GM18868 (cell line): ENCODE data around the gene FARP1.
"Not testable (repeated sequence)": the region's sequence is repeated elsewhere in the genome, so short reads cannot be mapped to it uniquely, and the experiment has no call there.

ENCODE experiments used
- ATAC-seq: cut with Tn5 transposase; IDR thresholded peaks from one replicate; pipeline ENCODE4 v1.9.1; 2021; ENCODE audit warnings: mild to moderate bottlenecking, moderate library complexity; ENCODE audit not compliant: unreplicated experiment

Gene FARP1

DNA sequence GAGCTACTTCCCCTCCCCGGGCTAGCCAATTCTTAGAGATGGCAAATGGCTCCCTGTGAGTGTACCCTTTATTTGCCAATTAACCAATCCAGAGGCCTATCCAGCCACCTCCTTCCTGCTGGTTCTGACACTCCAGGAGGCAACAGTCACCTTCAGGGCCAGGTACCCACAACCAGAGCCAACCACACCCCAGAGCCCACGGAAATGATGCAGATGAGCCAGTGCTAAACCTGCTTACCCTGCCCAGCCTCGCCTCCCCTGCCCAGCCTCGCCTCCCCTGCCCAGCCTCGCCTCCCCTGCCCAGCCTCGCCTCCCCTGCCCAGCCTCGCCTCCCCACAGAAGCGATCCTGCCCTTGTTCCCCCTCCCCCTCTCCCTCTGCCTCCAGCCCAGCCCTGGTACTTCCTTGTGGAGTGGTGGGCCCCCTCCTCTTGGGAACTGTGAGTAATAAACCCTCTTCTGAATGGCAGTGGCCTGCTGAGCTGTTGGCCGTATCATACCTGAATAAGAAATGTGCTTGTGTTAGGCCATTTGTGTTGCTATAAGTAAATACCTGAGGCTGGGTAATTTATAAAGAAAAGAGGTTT lies 207.9 kb downstream of the FARP1 start:
- ATAC-seq = no peak

DNA sequence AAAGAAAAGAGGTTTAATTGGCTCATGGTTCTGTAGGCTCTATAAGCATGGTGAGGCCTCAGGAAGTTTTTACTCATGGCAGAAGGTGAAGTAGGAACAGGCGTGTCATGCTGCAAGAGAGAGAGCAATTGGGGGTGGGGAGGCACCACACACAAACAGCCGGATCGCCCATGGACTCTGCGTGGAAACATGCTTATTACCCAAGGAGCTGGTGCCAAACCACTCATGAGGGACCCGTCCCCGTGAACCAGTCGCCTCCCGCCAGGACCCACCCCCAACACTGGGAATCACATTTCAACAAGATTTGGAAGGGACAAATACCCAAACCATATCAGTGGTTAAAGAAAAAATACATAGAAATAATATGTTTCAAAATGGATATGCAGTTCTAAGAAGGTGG lies 208.7 kb downstream of the FARP1 start:
- ATAC-seq = no peak

DNA sequence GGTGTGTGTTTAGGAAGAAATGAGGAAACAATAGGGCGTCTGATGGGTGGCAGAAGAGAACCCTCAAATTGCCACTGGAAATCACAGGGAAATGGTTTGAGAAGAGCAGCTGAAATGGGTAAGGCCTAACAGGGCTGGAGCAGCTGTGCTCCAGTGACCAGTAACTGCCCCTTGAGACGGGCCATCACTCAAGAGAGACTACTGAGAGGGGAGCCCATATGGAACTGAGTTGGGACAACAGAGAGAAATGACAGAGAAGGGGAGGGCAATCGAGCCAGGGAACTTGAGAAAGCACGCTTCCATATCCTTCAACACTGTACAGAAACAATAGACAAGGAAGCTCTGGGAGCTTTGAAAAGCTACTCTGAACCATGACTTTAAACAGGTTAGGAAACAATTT lies 209.3 kb downstream of the FARP1 start:
- ATAC-seq = no peak

DNA sequence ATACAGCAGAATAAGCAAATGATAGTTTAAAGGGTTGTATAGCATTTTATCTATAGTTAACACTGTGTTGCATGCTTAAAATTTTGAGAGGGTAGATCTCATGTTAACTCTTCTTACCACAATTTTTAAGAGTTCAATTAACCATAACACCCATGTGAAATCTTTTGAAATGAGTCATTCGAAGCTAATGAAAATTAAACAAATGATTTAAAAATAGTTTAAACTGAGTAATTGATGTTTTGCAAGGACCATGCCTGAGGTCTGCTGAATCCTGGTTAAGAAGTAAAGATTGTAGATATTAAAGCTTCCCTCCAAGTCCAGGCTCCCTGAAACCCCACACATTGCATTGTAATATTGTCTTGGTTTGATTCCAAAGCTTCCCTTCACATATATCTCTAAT lies 210.9 kb downstream of the FARP1 start:
- no peak for ATAC-seq

DNA sequence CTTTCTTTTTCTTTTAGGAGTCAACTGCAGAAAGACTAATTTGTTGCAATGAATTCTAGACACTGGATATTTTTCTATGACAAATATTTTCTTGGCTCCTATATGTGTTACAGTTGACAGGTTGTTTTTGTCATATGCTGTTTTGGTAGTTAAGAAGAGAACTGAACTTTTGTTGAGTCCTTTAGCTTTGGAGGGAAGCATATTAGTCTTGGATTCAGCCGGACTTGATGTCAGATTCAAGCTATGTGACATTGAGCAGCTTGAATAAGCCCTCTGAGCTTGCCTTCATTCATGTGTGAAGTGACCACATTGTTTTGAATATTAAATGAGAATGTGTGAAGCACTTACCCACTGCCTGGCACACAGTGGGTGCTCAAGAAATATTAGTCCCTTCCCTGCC lies 216.0 kb downstream of the FARP1 start:
- no peak for ATAC-seq

DNA sequence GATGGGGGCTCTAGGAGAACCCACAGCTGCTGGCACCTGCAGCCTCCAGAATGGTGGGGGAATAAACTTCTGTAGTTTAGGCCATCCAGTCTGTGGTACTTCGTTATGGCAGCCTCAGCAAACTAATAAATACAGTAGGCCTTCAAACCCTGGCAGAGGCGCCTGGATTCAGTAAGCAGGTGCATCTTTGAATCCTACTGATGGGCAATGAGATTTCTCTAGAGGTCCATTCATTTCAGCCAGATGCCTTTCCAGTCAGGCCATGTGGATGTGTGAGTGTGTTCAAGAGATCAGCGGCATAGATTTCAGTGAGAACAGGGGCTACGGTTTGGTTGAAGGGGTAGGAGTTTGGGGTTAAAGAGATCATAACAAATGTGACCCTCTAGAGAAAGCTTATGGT lies 217.7 kb downstream of the FARP1 start:
- ATAC-seq = no peak

DNA sequence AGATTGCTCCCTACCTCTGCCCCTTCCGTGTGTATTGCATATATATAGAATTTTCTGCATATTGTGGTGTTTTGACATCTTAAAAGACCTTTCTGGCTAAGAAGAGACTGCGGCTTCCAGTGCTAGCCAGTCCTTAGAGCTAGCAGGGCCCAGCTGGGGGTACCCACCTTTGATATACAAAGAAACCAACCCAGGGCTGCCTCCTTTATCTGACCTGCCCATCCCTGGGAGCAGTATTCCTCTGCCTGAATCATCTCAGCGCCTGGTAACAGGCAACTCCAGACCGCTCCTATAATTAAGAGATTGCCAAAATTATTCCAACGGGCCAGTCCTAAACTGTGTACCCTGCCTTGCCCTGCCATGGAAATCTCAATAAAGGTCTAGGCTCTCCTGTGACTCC lies 220.4 kb downstream of the FARP1 start:
- no peak for ATAC-seq

DNA sequence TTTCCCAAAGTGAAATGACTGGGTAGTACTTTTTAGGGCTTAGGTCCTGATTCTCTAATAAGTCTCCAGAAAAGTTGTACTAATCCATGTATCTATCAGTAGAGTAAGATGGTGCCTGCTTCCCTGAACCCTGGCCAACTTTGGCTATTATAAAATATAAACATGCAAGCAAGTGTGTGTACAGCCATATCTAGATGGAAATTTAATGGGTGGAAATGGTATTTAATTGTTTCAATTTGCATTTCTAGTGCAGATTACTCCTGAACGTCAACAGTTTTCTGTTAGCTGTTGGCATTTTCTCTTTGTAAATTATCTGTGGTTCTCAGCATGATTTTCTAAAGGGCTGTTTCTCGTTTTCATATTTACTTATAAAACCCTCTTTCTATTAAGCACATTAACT lies 221.3 kb downstream of the FARP1 start:
- no peak for ATAC-seq

DNA sequence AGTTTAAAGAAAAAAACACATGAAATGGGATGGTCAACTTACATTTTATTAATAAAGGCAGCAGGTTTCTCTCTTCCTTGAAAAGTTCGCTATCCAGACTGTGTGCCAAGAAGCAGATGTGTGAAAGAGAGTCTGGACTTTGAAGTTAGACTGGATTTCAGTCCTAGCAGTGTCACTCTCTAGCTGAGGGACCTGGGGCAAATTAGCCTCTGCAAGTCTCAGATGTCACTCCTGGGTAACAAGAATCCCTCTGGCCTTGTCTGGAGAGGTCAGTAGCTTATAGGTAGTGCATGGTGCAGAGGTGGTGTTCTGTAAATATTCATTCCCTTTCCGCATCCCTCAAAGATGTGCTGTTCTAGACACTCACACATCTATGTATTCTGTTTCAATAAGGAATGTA lies 221.8 kb downstream of the FARP1 start:
- no peak for ATAC-seq

DNA sequence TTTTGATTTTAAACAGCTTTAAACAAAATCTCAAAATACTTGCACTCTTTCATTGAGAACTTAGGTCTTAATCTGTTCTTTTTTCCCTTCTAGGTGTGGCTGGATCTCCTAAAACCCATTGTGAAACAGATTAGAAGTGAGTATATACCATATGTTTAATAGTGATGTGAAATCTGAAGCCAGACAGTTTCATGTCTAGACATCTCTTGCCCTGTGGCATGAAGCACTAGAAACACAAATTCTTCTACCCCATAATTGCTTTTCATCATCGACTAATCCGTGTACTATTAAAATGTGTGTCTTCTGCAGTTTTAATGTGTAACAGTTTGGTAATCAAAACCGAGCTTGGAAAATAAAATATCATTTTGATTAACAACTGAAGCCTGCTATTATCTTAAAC lies 222.4 kb downstream of the FARP1 start:
- ATAC-seq = no peak

DNA sequence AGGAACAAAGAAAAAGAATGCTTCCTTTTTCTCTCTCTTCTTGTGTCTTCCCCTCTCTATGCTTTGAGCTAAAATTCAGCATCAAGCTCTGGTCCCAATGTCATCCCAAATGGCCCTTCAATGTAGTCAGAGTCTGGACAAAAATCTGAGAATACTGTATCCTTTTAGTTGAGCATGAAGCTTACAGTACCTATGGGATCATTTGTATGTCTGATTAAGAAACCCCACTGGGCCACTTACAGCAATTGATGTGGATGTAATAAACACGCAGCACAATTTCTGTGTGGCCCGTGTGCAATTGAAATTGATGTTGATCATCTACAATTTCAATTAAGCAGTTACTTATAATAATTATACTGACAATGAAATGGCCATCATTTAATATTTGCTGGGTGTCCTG lies 223.1 kb downstream of the FARP1 start:
- ATAC-seq = no peak

DNA sequence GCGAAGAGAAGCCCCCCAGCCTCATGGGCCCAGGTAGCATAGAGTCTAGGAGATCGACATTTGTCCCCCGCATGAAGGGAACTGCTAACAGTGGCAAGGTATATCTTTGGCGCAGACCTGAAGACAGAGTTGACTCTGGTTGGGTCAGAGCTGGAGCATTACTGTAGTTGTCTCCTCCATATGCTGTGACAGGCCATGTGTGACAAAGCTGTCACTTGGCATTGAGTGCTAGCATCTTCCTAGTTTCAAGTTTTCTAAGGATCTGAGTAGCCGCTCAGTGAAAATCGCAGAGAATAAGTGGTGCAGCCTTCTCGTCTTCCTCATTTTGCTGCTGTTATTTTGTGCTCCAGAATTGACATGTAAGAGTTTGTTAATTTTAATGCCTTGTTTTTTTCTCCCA lies 223.5 kb downstream of the FARP1 start:
- no peak for ATAC-seq

DNA sequence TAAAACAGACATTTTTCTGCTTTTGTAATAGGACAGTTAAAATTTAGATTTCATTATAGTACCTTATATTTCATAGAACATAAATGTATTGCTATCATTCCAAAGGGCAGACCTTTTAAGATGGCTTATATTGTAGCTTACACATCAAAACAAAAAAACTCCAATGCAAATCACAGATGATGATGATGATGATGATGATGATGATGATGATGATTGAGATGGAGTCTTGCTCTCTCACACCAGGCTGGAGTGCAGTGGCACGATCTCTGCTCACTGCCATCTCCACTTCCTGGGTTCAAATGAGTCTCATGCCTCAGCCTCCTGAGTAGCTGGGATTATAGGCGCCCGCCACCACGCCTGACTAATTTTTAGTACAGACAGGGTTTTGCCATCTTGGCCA lies 224.1 kb downstream of the FARP1 start:
- ATAC-seq = no peak

DNA sequence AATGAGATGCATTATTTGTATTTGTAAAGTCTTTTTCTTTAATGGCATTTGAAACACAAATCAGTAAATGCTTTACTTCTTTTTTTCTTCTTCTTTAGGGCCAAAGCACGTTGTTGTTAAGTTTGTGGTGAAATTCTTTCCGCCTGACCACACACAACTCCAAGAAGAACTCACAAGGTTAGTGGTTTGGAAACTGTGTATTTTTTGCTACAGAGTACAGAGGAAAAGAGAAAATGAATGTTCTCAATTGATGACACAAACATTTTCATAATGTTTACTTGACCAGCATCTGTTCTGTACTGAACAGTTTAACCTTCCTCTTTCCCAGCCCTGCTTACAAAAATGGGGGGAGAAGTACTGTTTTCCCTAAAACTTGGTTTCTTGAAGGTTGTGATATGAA lies 225.1 kb downstream of the FARP1 start:
- no peak for ATAC-seq

DNA sequence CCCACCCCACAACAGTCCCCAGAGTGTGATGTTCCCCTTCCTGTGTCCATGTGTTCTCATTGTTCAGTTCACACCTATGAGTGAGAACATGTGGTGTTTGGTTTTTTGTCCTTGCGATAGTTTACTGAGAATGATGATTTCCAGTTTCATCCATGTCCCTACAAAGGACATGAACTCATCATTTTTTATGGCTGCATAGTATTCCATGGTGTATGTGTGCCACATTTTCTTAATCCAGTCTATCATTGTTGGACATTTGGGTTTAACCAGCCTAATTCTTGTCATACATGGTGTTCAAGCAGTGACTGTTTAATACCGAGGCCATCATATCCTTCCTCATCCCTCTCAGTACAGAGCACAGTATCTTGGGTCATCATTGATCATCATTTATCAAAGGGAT lies 226.6 kb downstream of the FARP1 start:
- ATAC-seq = not testable (repeated sequence)

DNA sequence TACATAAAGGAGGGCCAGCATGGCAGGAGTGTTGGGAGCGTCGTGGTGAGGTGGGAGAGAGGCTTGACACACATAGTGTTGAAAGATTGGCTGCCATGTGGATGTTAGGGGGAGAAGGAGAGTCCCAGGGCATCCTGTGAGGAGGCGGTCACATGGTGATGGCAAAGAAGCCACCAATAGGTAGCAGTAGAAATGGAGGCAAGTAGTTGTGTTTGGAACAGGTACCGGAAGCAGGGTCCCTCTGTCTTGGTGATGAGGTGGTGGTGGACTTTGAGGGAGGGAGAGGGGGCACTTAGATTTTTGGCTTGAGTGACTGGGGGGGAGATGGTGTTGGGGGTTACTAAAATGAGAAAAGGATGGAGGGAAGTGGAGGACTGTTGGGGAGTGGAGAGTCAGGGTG lies 227.4 kb downstream of the FARP1 start:
- ATAC-seq = no peak

DNA sequence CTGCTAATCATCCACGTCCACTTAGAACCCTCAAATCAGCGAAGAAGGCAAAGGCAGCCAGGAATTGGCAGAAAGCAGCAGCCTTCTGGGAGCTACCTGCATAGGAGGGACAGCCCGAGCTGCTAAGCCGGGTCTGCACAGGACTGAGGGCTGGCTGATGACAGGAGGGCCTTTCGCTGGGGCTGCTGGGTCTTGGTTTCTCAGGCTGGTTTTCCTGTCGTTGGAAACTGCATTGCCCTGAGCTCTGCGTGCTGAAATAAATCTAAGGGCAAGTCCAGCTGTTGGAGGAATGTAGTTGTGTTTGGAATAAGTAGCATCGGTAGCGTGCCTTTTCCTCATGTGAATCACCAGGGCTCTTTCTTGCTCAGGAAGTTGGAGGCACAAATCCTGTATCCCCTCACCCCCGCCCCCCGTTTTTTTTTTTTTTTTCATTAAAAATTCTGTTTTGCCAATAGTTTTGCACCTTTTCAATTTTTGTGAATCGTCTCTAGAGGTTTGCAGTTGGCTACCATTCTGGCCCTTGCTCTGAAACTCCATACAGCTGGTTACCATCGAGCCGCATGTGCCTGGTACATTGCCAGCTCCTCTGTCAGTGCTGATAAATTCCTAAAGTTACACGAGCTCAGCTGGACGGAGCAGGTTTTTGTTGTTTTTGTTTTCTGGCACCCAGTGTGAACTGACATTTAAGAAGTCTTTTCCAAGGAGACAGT lies 228.1 kb downstream of the FARP1 start:
- no peak for ATAC-seq

DNA sequence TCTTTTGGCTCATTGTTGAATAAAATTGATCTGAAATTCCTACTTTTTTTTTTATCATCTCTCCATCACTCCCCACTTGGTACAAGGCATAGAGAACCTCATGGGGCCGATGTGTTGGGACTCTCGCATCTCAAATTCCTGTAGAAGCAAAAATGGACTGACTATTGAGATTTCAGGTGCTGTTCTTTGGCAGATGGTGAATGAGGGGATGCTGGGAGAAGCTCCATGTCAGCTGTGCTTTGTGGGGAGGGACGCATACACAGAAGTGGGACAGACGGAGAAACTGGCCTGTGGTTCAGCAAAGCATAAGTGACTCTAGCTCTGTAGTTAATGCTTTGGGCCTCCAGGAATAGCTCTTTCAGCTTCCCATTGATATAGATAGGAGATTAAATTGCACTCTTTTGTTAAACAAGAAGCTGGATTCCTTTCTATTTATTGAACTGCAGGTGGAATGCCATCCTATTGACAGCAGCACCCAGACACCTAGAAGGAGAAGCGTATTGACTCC lies 228.7 kb downstream of the FARP1 start:
- no peak for ATAC-seq

DNA sequence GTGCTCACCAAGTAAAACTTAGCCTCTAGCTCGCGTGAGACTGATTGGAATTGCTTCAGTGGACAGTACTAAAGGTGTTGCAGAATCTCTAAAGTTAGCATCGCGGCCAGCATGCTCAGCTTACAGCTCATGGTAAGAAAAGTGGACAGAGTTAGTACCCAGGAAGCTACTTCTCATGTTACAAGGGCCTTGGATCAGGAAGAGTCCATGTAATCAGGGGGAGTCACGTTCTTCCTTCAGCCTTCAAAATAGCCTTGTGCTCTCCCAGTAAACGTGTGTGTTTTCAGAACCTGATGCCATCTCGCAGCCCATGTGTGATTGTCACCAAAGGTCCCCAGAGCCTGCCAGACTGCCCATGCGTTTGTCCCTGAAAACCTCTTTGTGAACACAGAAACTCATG lies 230.0 kb downstream of the FARP1 start:
- no peak for ATAC-seq

DNA sequence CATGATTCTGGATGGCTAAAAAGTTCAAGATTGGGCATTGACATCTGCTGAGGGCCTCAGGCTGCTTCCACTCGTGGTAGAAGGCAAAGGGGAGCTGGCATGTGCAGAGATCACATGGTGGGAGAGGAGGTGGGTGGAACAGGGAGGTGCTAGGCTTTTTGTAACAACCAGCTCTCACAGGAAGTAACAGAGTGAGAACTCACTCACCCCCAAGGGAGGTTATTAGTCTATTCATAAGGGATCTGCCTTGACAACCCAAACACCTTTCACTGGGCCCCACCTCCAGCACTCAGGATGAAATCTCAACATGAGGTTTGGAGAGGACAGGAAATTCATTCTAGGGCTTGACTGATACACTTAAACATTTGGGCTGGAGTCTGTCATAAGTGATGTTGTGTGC lies 231.9 kb downstream of the FARP1 start:
- ATAC-seq = no peak

DNA sequence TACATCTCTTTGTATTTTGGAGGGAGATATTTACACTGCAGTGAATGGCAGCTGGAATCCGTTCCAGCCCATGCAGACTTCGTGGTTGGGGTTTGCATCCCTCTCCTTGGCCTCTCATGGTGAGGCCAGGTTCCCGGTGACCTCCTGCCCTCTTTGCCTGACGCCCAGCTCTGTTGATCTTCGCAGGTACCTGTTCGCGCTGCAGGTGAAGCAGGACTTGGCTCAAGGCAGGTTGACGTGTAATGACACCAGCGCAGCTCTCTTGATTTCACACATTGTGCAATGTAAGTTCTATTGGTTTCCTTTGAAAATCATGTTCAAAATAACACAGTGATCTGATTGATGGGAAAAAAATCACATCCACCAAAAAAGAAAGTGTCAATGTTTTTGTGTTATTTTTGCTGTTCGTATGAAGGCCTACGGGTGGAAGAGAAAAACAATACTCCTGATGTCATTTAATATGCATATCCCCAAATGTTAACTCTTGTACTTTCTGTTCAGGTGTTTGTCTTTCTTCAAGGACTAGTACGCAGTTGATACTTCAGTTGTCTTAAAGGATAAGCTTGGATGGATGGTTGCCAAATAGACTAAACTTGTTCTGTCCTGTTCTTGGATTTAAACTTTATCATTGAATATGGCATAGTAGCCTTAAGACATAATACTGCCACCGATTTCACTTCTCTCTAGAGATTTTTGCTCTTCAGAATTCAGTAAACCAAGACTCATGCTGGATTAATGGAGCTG lies 234.9 kb downstream of the FARP1 start:
- no peak for ATAC-seq

DNA sequence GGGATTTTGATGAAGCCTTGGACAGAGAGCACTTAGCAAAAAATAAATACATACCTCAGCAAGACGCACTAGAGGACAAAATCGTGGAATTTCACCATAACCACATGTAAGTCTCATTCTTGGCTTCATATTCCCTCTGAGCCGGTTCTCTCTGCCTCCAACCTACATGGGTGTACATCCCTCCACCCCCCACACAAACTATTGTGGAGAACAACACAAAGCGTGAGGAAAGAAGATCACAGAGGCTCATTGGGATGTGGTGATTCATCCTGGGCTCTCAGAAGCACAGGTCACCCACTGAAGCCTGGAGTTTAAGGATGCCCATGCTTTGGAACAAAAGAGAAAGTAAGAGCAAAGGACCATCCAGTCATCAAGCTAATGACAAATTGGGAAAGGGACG lies 241.8 kb downstream of the FARP1 start:
- ATAC-seq = no peak
